ENCODE results near the gene ACBD3.

Gene ACBD3

GRCh38 chr1:226148121-226148648 lies 38.4 kb downstream of the ACBD3 start:
- in situ Hi-C loops (cut with MboI; ENCODE audit: low pct_unique_long_range_greater_than_20kb, low sequenced_read_pairs), result no loop called here
- DNase-seq, result no peak

GRCh38 chr1:226144045-226144444 lies 42.5 kb downstream of the ACBD3 start:
- in situ Hi-C loops (cut with MboI; ENCODE audit: low pct_unique_long_range_greater_than_20kb, low sequenced_read_pairs), result no loop called here
- no peak for DNase-seq

- no peak for DNase-seq
- in situ Hi-C loops (cut with MboI; ENCODE audit: low pct_unique_long_range_greater_than_20kb, low sequenced_read_pairs), result no loop called here
These were observed 50.8 kb downstream of the ACBD3 start for GRCh38 chr1:226135709-226136108.

GRCh38 chr1:226135059-226135651 lies 51.4 kb downstream of the ACBD3 start:
- in situ Hi-C loops (cut with MboI; ENCODE audit: low pct_unique_long_range_greater_than_20kb, low sequenced_read_pairs), result no loop called here
- no peak for DNase-seq

GRCh38 chr1:226134170-226135058 lies 52.1 kb downstream of the ACBD3 start:
- no peak for DNase-seq
- in situ Hi-C loops (cut with MboI; ENCODE audit: low pct_unique_long_range_greater_than_20kb, low sequenced_read_pairs), result no loop called here

- no peak for DNase-seq
- in situ Hi-C loops (cut with MboI; ENCODE audit: low pct_unique_long_range_greater_than_20kb, low sequenced_read_pairs), result no loop called here
These were observed 52.9 kb downstream of the ACBD3 start for GRCh38 chr1:226133504-226134123.

GRCh38 chr1:226132728-226133503 lies 53.6 kb downstream of the ACBD3 start:
- in situ Hi-C loops (cut with MboI; ENCODE audit: low pct_unique_long_range_greater_than_20kb, low sequenced_read_pairs), result no loop called here
- DNase-seq, result no peak

- in situ Hi-C loops (cut with MboI; ENCODE audit: low pct_unique_long_range_greater_than_20kb, low sequenced_read_pairs), result no loop called here
- no peak for DNase-seq
These were observed 54.9 kb downstream of the ACBD3 start for GRCh38 chr1:226131639-226132038.

- no peak for DNase-seq
- in situ Hi-C loops (cut with MboI; ENCODE audit: low pct_unique_long_range_greater_than_20kb, low sequenced_read_pairs), result no loop called here
These were observed 57.3 kb downstream of the ACBD3 start for GRCh38 chr1:226129230-226129629.

GRCh38 chr1:226128487-226129075 lies 58.0 kb downstream of the ACBD3 start:
- no peak for DNase-seq
- in situ Hi-C loops (cut with MboI; ENCODE audit: low pct_unique_long_range_greater_than_20kb, low sequenced_read_pairs), result no loop called here

- in situ Hi-C loops (cut with MboI; ENCODE audit: low pct_unique_long_range_greater_than_20kb, low sequenced_read_pairs), result no loop called here
These were observed 59.5 kb downstream of the ACBD3 start for GRCh38 chr1:226126824-226127569.

GRCh38 chr1:226125831-226126230 lies 60.7 kb downstream of the ACBD3 start:
- DNase-seq, result no peak
- in situ Hi-C loops (cut with MboI; ENCODE audit: low pct_unique_long_range_greater_than_20kb, low sequenced_read_pairs), result no loop called here

More at GRCh38 chr1:226126824-226127569, 59.5 kb downstream of the ACBD3 start:
- DNase-seq, result no peak

- peak; percentile 90 for DNase-seq
- in situ Hi-C loops (cut with MboI; ENCODE audit: low pct_unique_long_range_greater_than_20kb, low sequenced_read_pairs), result no loop called here
These were observed 61.4 kb downstream of the ACBD3 start for GRCh38 chr1:226125097-226125630.

GRCh38 chr1:226123591-226124471 lies 62.7 kb downstream of the ACBD3 start:
- no peak for DNase-seq
- in situ Hi-C loops (cut with MboI; ENCODE audit: low pct_unique_long_range_greater_than_20kb, low sequenced_read_pairs), result no loop called here

- in situ Hi-C loops (cut with MboI; ENCODE audit: low pct_unique_long_range_greater_than_20kb, low sequenced_read_pairs), result no loop called here
- DNase-seq, result no peak
These were observed 63.4 kb downstream of the ACBD3 start for GRCh38 chr1:226123212-226123560.

GRCh38 chr1:226121587-226122400 lies 64.7 kb downstream of the ACBD3 start:
- peak; percentile 84 for DNase-seq
- in situ Hi-C loops (cut with MboI; ENCODE audit: low pct_unique_long_range_greater_than_20kb, low sequenced_read_pairs), result no loop called here

Data from KBM-7 (cell line).